Activated CD8-positive, alpha-beta memory T cell treated with anti-CD3 and anti-CD28 coated beads, Interleukin-2, amount 50 U/mL, for 24 hours (primary cell): ENCODE data around the gene KCNIP1.

Experiments used
- DNase-seq: peaks from one replicate; pipeline ENCODE4 v3.0.0-alpha.2; 2020; ENCODE audit errors: extremely low read depth

The KCNIP1 gene

DNA sequence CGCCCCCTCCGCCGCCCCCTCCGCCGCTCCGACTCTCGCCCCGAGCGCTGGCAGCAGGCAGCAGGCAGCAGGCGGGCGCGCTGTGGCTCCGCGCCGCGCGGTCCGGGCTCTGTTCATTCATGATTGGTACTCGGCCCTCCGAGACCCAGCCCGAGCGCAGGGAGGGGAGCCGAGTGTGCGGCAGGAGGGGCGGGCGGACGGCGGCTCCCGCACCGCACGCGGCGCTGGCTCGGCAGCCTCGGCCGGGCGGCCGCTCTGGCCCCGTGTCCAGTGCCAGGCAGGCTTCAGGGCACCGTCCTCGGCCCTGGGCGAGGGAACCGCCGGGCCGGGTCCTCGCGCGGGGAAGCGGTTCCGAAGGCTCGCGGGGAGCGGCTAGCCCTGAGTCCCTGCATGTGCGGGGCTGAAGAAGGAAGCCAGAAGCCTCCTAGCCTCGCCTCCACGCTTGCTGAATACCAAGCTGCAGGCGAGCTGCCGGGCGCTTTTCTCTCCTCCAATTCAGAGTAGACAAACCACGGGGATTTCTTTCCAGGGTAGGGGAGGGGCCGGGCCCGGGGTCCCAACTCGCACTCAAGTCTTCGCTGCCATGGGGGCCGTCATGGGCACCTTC, at the start of gene KCNIP1:
KCNIP1 (plus strand) TSS at position 31 of the 607 bp plus-strand sequence.
- no peak for DNase-seq

GRCh38 chr5:170463426-170463825, 40.4 kb upstream of the KCNIP1 start:
- no peak for DNase-seq

DNA sequence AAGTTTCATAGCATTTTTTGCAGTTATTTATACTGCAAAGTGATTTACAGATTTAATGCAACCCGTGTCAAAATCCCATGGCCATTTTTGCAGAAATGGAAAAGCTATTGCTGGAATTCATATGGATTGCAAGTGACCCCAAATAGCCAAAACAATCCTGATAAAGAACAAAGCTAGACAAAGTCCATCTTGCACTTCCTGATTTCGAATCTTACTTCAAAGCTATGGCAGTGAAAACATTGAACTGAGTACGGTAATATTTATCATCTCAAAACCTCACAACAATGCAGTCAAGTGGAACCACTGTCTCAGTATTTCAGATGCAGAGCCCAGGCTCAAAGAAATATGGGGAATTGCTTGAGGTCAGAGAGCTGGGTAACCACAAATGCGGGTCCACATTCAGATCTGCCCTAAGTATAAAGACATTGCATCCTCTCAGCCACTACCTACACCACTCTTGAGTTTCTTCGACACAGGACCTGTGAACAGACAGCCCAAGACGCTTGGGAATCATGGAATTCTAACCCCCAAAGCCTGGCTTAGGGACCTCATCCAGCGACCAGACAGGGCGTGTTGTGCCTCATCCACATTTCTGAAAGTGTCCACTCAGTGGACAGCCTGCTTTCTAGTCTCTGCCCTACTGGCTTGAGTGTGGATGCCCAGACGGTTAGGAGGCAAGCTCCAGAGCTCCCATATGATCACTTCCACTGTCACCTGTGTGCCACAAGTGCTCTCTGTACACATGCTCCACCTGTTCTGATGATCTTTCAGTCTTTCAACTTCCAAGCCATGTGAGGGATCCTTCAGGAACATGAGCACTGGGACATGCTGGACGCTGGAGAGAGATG, 39.3 kb upstream of the KCNIP1 start:
- no peak for DNase-seq

GRCh38 chr5:170466553-170466952, 37.3 kb upstream of the KCNIP1 start:
- no peak for DNase-seq

DNA sequence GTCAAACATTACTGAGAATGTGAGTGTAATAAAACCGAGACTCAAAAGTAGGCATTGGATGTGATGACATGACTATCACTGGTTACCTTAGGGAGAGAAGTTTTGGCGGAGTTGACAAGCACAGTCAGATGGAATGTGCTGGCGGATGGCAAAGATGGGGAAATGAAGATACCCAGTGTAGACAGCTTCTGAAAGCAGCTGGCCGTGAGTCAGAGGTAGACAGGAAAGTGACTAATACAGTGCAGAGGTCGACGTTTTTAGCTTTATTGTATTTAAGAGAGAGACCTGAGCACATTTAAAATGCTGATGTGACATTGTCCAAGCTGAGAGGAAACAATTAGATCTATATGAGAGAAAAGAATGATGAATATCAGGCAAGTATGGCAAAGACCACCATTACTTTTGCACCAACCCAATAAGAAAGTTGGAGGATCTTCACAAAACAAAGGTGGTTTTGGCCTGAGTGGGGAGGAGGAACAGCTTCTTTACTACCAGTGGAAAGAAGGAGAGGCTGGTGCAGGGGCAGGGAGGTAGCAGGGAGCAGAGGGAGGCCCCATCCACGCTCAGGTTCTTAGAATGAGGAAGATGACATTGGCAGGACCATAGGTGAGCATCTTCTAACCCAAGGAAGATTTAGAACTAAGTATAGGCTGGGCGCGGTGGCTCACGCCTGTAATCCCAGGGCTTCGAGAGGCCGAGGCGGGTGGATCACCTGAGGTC, 36.7 kb upstream of the KCNIP1 start:
- DNase-seq, result peak; percentile 7

GRCh38 chr5:170468633-170469285, 35.1 kb upstream of the KCNIP1 start:
- DNase-seq, result no peak

DNA sequence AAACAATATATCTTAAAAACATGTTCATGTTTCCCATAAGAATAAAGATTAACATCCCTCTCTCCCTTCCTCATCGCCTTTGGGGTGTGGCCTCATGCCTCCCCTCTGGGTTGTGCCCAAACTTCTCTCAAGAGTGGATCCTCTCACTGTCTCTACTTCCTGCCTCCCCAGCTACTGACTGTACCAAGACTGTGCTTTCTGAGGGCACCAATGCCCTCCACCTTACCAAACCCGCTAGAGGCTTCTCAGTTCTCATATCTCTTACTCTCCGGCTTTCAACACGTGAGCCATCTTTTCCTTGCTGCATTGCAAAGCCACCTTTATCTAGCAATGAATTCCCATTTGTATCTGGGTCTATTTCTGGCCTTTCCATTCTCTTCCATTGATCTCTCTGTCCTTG, 34.4 kb upstream of the KCNIP1 start:
- no peak for DNase-seq

DNA sequence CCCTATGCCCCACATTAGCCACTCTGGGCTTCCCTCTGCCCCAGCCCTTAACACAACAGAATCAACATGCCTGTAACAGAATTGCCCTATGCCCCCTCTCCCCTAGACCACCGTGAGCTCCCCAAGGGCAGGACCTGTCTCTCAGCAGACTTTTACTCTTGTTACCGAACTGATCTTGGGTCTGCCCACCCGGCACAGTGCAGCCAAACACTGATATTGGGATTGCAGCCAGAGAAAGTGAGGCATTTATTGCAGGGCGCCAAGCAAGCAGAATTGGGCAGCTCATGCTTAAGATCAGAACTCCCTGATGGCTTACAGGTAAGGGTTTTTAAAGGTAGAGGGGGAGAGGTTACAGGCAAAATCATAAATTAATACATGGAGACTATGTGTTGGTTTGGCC, 33.5 kb upstream of the KCNIP1 start:
- DNase-seq, result no peak

DNA sequence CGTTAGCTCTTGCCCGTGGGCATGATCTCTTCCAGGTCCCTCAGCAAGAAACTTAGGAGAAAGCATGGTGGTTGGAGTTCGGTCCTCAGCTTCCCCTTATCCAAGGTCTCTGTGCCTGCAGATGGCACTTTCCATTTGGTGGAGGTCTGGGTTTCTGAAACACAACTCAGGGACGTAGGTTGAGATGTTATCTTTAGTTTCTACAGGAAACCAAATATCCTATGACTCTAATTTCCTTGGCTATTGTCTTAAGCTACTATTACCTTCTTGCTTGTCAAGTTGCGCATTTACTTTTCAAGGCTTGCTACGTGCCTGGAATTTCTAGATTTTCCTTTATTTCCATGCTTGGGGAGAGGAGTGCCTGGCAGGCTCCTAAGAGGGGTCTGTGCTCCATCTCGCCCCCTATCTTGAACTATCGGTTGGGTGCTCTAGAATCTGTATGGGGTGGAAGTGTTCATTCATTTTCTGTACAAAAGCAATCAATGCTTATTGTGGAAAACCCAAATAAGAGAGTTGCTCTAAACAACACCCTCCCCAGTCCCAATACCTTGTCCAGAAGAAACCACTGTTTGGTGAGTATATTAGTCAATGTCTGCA, 32.9 kb upstream of the KCNIP1 start:
- DNase-seq, result no peak

- no peak for DNase-seq
Observed at GRCh38 chr5:170471551-170472178, 32.2 kb upstream of the KCNIP1 start.

DNA sequence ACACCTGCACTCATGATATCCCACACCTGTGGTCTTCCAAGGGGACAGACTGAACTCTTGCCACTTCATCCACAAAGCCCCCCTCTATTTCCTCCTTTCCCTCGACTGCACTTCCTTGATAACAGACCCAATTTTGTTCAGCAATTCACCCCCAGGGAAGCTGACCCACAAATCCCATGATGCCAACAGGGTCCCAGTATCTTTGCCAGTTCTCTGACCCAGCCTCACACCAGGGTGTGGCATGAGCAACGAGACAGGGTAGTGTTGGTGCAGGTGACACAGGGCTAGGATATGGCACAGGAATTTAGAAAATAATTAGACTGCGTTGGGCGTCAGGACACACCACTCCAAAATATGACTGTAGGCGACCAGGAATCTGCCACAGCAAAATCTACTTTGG, 30.2 kb upstream of the KCNIP1 start:
- no peak for DNase-seq

DNA sequence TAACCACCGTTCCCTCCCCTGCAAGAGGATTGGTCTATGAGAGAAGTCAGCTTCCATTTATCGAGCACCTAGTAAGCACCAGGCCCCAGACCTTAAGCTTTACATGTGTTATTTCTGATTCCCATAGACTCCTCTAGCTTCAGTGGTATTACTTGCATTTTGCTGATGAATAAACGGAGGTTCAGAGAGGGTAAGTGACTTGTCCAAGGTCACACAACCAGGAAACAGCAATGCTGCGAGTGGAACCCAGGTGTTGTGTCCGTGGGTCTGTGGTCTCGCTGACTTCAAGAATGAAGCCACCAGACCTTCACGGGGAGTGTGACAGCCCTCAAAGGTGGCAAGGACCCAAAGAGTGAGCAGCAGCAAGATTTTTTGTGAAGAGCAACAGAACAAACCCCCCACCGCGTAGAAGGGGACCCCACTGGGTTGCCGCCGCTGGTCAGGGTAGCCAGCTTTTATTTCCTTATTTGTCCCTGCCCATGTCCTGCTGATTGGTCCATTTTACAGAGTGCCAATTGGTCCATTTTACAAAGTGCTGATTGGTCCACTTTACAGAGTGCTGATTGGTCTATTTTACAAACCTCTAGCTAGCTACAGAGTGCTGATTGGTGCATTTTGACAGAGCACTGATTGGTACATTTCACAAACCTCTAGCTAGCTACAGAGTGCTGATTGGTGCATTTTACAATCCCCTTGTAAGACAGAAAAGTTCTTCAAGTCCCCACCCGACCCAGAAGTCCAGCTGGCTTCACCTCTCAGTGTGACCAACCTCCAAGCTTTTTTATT, 29.1 kb upstream of the KCNIP1 start:
- DNase-seq, result no peak

GRCh38 chr5:170475294-170476000, 28.4 kb upstream of the KCNIP1 start:
- DNase-seq, result no peak

- no peak for DNase-seq
Observed at GRCh38 chr5:170476704-170477103, 27.1 kb upstream of the KCNIP1 start.

GRCh38 chr5:170477906-170478305, 25.9 kb upstream of the KCNIP1 start:
- no peak for DNase-seq

DNA sequence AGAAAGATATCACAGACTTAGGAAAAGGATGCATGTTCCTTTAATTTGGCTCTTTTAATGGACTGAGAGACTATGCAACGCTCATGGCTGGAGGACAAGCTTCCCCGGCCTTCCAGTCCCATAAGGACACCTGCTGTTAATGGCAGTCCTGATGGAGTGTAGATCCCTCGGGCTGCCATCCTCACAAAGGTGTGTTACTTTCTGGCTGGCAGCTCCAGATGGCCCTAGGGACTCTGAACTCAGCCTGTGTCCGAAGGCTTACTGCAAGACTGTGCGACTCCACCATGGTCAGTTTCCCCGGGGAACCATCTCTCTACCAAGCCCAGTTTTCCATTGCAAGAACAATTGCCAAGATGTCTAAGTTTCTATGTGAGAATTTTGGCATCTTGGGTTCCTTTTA, 25.5 kb upstream of the KCNIP1 start:
- DNase-seq, result no peak

DNA sequence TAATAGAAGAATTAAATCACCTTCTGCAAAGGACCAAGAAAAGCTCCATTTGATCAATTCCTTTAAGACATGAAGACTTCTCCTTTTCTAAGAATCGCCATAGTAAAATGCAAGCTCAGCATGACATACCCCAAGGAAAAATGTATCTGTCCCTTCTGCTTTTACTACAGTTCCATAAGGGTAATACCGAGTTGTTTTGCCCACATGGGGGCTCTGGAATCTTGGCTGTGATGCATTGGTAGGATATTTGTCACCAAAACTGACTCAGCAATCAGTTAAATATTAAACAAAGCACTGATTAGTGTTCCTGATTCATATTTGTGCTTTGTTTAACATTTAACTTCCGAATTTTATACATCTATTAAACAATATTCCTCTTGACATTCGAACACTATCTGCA, 24.3 kb upstream of the KCNIP1 start:
- DNase-seq, result no peak

DNA sequence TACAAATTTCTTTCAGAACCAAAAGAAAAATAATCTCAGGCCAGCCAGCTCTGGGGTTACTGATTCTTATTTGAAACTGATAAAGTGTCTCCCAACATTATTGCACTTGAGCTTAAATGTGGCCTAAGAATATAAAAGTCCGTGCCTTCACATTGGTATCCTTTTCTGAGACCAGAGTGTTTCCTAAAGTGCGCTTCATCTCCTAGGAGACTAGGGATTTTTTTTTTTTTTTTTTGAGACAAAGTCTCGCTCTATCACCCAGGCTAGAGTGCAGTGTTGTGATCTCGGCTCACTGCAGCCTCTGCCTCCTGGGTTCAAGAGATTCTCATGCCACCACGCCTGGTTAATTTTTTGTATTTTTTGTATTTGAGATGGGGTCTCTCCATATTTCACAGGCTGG, 23.6 kb upstream of the KCNIP1 start:
- DNase-seq, result no peak

DNA sequence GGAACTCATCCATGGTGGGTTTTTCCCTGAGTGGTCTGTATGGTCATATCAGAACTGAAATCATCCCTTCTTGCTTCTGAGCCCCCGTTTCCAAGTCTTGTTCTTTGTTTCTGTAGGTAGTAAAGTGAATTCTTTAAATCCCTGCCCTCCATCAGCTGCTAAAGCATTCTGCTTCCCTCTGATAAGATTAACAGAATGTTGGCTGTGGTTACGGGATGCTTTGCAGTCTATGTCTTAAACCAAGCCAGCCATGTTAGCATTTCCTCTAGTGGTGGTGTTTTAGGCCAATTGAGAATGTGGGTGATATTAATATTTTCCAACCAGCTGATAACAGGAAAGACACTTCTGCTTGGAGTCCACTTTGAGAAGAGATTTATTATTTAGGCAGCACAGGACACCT, 22.0 kb upstream of the KCNIP1 start:
- DNase-seq, result no peak

GRCh38 chr5:170482511-170482910, 21.3 kb upstream of the KCNIP1 start:
- no peak for DNase-seq
